Epidermal melanocyte (primary cell): ENCODE data around the gene ZMYM3.

Experiments
- DNase-seq: peaks from one replicate; pipeline ENCODE4 v3.0.0; 2011; ENCODE audit warnings: low spot score; ENCODE audit not compliant: insufficient read length

Gene ZMYM3

GRCh38 chrX:71253253-71254091 is 468 bp downstream of the ZMYM3 start:
- no peak for DNase-seq

GRCh38 chrX:71252221-71252620 is 1.7 kb downstream of the ZMYM3 start:
- no peak for DNase-seq

- DNase-seq, result no peak
These were observed 2.4 kb downstream of the ZMYM3 start for GRCh38 chrX:71251466-71251973.

GRCh38 chrX:71250841-71251240 is 3.1 kb downstream of the ZMYM3 start:
- no peak for DNase-seq

GRCh38 chrX:71245159-71245558 is 8.8 kb downstream of the ZMYM3 start:
- DNase-seq, result no peak

- DNase-seq, result no peak
These were observed 9.4 kb downstream of the ZMYM3 start for GRCh38 chrX:71244359-71245128.

- DNase-seq, result no peak
These were observed 12.6 kb downstream of the ZMYM3 start for GRCh38 chrX:71241301-71241700.

GRCh38 chrX:71239781-71240180 is 14.2 kb downstream of the ZMYM3 start:
- no peak for DNase-seq

GRCh38 chrX:71236836-71237235 is 17.1 kb downstream of the ZMYM3 start:
- no peak for DNase-seq

GRCh38 chrX:71235482-71235881 is 18.5 kb downstream of the ZMYM3 start:
- no peak for DNase-seq

GRCh38 chrX:71228063-71228642 is 25.8 kb downstream of the ZMYM3 start:
- DNase-seq, result no peak

- DNase-seq, result no peak
These were observed 26.4 kb downstream of the ZMYM3 start for GRCh38 chrX:71227370-71228062.

- no peak for DNase-seq
These were observed 28.3 kb downstream of the ZMYM3 start for GRCh38 chrX:71225676-71226075.

- DNase-seq, result no peak
These were observed 28.9 kb downstream of the ZMYM3 start for GRCh38 chrX:71225009-71225408.

- no peak for DNase-seq
These were observed 29.7 kb downstream of the ZMYM3 start for GRCh38 chrX:71224098-71224708.

- peak; percentile 19 for DNase-seq
These were observed 31.0 kb downstream of the ZMYM3 start, which contains the start of gene GJB1 for GRCh38 chrX:71222929-71223328. Gene GJB1 (plus strand): TSS chrX:71223224. CDS start chrX:71223708, 484 bp downstream.

GRCh38 chrX:71221145-71221544 is 32.8 kb downstream of the ZMYM3 start:
- DNase-seq, result no peak

GRCh38 chrX:71217298-71217697 is 36.6 kb downstream of the ZMYM3 start:
- no peak for DNase-seq

GRCh38 chrX:71216485-71216884 is 37.5 kb downstream of the ZMYM3 start:
- DNase-seq, result no peak

GRCh38 chrX:71215338-71215912 is 38.5 kb downstream of the ZMYM3 start:
- DNase-seq, result no peak
